Esophagus squamous epithelium (tissue), 4 donors: ENCODE results near the gene CHRNA4.

ENCODE experiments used
- CTCF ChIP-seq, 6 experiments: fragments of 450-650 bp in 4 of 6; fragments of 200-600 bp in 2 of 6; sonication (generic) in 2 of 6; IDR thresholded peaks; one replicate each; pipeline ENCODE4 v1.5.1; 2016 to 2019; ENCODE audit warnings: antibody characterized with exemption in 6 of 6, mild to moderate bottlenecking in 4 of 6, moderate library complexity in 4 of 6
- POLR2A ChIP-seq, 4 donors: fragments of 450-650 bp; IDR thresholded peaks; one replicate each; pipeline ENCODE4 v1.6.1; 2017; ENCODE audit warnings: antibody characterized with exemption in 4 of 4, mild to moderate bottlenecking in 4 of 4, moderate library complexity in 3 of 4

DNA sequence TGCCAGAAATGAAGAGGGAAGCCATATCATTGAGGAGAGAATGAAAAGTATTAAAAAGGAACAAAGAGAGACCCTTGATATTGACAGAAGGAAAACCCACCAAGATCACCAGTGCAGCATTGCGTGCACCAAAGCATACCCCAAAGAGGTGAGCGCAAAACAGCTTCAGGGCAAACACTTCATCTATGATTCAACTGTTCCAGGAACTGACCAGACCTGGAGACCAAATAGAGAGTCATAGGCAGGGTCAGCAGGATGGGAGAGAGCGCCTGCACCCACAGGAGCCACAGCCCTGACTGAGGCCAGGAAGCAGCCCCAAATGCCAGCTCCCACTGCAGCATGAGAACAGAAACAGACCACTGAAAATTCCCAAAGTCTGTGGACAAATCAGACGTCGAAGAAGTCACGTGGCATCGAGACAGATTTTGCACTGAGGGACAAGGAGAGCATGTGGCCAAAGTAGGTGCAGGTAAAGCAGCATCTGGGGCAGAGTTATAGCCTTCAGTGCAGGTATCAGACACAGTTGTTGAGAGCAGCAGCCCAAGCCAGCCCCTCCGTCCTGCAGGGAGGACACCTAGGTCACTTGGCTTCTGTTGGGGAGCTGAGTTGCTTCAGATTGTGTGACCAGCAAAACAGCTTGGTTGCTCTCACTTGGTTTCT lies 29.3 kb downstream of the CHRNA4 start:
- TF ChIP-seq CTCF (IDR thresholded peaks at IDR 0.05) (no peak), POLR2A (IDR thresholded peaks at IDR 0.05) (no peak)
